ENCODE results near the gene FBXW4. TPM values are rescaled to one million over a fixed set of nuclear protein-coding genes. Genes with fewer than 3 reads are reported as not detected.

The FBXW4 gene
- total RNA-seq, 1 donor, result 41.9 TPM

- TF ChIP-seq, protein P1, sequence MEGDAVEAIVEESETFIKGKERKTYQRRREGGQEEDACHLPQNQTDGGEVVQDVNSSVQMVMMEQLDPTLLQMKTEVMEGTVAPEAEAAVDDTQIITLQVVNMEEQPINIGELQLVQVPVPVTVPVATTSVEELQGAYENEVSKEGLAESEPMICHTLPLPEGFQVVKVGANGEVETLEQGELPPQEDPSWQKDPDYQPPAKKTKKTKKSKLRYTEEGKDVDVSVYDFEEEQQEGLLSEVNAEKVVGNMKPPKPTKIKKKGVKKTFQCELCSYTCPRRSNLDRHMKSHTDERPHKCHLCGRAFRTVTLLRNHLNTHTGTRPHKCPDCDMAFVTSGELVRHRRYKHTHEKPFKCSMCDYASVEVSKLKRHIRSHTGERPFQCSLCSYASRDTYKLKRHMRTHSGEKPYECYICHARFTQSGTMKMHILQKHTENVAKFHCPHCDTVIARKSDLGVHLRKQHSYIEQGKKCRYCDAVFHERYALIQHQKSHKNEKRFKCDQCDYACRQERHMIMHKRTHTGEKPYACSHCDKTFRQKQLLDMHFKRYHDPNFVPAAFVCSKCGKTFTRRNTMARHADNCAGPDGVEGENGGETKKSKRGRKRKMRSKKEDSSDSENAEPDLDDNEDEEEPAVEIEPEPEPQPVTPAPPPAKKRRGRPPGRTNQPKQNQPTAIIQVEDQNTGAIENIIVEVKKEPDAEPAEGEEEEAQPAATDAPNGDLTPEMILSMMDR (IDR thresholded peaks at IDR 0.05; ENCODE audit: insufficient read depth, low read depth, low read length), result no peak
- DNase-seq (ENCODE audit: low read depth), result no peak
- H3K4me3 ChIP-seq (ENCODE audit: low read depth, low read length), result no peak overlapping the region
Observed at GRCh38 chr10:101616415-101617101, 78.4 kb downstream of the FBXW4 start.

DNA sequence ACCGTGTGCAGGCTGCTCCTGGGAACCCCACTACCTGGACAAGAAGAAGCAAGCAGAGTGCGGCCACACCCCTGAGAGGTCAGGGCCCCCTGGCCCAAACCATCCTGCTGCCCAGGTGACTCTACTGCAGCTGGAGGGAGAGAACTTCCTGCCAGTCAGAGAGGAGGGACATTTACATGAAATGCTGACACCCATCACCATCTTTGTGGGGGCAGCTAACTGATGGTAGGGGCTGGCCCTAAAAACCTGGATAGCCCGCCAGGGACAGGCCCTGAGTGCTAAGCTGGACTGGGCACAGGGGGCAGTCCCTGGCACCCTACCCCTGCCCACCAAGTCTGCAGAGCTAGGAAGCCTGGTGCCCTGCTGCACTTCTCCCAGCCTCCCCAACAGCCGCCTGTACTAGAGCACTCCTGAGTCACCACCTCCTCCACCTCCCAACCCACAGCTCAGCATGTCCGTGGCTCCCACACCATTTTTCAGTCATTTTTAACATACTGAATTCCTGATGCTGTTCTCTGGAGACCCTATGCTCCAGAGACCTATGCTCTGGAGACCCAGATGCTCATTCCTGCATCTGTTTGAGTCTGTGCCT, 79.3 kb downstream of the FBXW4 start:
- DNase-seq (ENCODE audit: low read depth), result no peak
- TF ChIP-seq, protein P1 (IDR thresholded peaks at IDR 0.05; ENCODE audit: insufficient read depth, low read depth, low read length), result no peak
- no peak overlapping the region for H3K4me3 ChIP-seq (ENCODE audit: low read depth, low read length)

DNA sequence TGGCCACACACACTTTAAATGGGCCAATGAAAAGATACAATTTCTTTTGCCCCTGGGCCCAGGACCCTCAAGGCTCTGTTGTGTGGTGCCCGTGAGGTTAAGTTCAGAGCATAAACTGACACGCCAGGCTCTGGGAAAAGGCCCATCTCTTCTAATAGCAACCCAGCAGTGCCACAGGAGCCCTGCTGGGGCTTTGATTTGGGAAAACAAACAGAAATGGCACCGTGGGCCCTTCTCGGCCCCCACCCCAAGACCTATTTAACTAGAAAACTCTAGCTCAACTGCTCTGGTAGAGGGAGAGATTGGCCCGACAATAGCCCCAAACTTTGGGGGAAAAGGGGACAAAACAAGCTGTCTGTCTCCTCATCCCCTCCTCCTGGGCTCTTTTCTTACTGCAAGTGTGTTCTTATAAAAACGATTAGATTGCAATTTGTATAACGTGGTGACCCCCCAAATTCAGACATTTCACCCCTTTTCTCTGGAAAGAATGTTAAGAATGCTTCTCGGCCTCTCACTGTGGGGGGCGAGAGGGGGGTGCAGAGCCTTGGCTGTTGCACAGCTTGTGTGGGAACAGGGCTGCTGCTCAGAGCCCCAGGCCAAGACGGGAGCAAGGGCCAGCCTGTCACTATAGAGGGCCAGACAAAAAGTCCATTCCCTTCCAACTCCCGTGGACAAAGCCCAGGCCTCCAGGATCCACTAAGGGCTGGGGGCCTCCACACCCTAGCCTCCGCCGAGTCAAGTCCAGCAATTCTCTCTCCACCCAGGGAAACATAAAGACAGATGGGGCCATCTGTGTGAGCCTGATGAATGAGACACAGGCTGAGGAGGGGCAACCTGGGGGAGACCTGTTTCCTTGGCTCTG, 80.1 kb downstream of the FBXW4 start:
- no peak for DNase-seq (ENCODE audit: low read depth)
- TF ChIP-seq, protein P1 (IDR thresholded peaks at IDR 0.05; ENCODE audit: insufficient read depth, low read depth, low read length), result no peak
- H3K4me3 ChIP-seq (ENCODE audit: low read depth, low read length), result no peak overlapping the region

DNA sequence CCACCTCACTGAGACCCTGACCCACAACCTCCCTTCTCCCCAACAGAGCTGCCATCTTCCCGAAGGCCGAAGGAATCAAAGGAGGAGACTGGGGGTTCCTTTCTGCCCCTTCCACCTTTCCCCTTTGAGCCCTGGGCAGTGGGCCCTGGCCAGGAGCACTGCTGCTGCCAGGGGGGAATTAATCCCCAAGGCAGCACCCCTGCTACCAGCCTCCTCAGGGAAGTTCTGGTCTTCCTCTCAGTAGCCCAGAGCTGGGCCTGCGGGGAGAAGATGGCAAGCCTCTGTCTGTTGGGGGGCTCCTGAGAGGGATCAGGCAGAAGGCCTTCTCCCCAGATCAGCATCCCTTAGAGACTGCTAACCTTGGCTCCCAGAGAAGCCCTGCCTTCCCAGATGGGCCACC, 81.3 kb downstream of the FBXW4 start:
- TF ChIP-seq, protein P1 (IDR thresholded peaks at IDR 0.05; ENCODE audit: insufficient read depth, low read depth, low read length), result no peak
- no peak for DNase-seq (ENCODE audit: low read depth)
- no peak overlapping the region for H3K4me3 ChIP-seq (ENCODE audit: low read depth, low read length)

DNA sequence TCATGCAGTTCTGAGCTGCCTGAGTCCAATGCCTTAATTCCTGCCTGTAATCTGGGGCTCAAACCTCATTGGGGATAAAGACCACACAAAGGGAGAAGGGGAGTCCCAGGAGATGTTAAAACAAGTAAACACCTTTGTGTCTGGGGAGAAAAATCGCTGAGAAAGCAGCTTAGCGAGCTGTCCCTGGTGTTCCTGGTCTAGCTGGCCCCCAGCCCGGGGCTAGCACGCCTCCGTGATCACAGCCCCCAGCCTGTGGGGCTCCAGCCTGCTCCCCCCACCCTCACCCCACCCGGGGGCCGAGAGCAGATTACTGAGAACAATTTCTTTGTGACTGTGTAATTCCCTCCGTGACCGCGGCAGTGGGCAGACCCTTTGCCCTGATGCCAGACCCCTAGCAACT, 82.1 kb downstream of the FBXW4 start:
- TF ChIP-seq, protein P1 (IDR thresholded peaks at IDR 0.05; ENCODE audit: insufficient read depth, low read depth, low read length), result no peak
- H3K4me3 ChIP-seq (ENCODE audit: low read depth, low read length), result no peak overlapping the region
- DNase-seq (ENCODE audit: low read depth), result no peak

- TF ChIP-seq, protein P1 (IDR thresholded peaks at IDR 0.05; ENCODE audit: insufficient read depth, low read depth, low read length), result no peak
- H3K4me3 ChIP-seq (ENCODE audit: low read depth, low read length), result no peak overlapping the region
- DNase-seq (ENCODE audit: low read depth), result no peak
Observed at GRCh38 chr10:101612086-101612485, 82.9 kb downstream of the FBXW4 start.
